ENCODE results near the gene THAP4. TPM values are rescaled to one million over a fixed set of nuclear protein-coding genes. Genes with fewer than 3 reads are reported as not detected.

Gene THAP4
- polyA plus RNA-seq, 1 of the 3 experiments (the other 2 are of a cell fraction), result 64.7 TPM

GRCh38 chr2:241598061-241598460 lies 38.9 kb downstream of the THAP4 start (continued):
- TF ChIP-seq, protein P1, sequence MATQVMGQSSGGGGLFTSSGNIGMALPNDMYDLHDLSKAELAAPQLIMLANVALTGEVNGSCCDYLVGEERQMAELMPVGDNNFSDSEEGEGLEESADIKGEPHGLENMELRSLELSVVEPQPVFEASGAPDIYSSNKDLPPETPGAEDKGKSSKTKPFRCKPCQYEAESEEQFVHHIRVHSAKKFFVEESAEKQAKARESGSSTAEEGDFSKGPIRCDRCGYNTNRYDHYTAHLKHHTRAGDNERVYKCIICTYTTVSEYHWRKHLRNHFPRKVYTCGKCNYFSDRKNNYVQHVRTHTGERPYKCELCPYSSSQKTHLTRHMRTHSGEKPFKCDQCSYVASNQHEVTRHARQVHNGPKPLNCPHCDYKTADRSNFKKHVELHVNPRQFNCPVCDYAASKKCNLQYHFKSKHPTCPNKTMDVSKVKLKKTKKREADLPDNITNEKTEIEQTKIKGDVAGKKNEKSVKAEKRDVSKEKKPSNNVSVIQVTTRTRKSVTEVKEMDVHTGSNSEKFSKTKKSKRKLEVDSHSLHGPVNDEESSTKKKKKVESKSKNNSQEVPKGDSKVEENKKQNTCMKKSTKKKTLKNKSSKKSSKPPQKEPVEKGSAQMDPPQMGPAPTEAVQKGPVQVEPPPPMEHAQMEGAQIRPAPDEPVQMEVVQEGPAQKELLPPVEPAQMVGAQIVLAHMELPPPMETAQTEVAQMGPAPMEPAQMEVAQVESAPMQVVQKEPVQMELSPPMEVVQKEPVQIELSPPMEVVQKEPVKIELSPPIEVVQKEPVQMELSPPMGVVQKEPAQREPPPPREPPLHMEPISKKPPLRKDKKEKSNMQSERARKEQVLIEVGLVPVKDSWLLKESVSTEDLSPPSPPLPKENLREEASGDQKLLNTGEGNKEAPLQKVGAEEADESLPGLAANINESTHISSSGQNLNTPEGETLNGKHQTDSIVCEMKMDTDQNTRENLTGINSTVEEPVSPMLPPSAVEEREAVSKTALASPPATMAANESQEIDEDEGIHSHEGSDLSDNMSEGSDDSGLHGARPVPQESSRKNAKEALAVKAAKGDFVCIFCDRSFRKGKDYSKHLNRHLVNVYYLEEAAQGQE (IDR thresholded peaks at IDR 0.05; ENCODE audit: low read depth, low read length), result no peak
- TF ChIP-seq FOXJ3 (CRISPR knock-in tag; IDR thresholded peaks at IDR 0.05) (no peak), YY1 (IDR thresholded peaks at IDR 0.05; ENCODE audit: low read depth) (no peak), RCOR1 (IDR thresholded peaks at IDR 0.05; ENCODE audit: low read length) (no peak), POLR2AphosphoS5 (IDR thresholded peaks at IDR 0.05; ENCODE audit: low read depth, low read length) (no peak)
- TF ChIP-seq, protein P2, sequence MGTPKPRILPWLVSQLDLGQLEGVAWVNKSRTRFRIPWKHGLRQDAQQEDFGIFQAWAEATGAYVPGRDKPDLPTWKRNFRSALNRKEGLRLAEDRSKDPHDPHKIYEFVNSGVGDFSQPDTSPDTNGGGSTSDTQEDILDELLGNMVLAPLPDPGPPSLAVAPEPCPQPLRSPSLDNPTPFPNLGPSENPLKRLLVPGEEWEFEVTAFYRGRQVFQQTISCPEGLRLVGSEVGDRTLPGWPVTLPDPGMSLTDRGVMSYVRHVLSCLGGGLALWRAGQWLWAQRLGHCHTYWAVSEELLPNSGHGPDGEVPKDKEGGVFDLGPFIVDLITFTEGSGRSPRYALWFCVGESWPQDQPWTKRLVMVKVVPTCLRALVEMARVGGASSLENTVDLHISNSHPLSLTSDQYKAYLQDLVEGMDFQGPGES (IDR thresholded peaks at IDR 0.05; ENCODE audit: low read depth, low read length), result no peak

DNA sequence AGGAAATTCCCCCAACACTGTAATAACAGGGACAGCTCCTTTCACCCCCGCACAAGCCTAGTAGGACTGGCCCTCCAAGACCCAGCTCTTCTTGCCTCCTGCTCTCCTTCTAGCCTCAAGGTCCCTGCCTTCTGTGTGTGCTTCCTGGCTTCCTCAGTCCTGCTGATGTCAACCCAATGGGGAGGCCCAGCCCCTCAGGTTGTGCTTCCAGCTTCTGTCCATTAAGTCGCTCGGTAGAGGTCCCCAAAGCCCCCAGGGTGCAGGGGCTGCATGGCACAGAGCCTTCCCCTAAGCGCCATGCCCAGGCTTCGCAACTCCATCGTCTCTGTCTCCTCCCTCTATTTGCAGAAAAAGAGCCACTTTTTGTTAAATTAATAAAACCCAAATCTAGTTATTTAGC lies 39.4 kb downstream of the THAP4 start:
- H3K4me2 ChIP-seq, result no peak overlapping the region
- H2AFZ ChIP-seq (ENCODE audit: low read depth), result no peak overlapping the region
- H3K9ac ChIP-seq, result no peak overlapping the region
- H3K79me2 ChIP-seq (ENCODE audit: insufficient read depth), result no peaks in the 10 kb centered on the region; the same call in none of the 2 replicates
- WGBS (ENCODE audit: low lambda C conversion rate), result 98% methylated on average over 6 of the region's 6 CpGs
- ChIA-PET CTCF (interaction anchor here (1.1 to 2.8 kb wide), 4 partner anchors 18 to 55 kb away, joined by 4 to 10 read pairs (median 4); no protein-coding TSS in a partner anchor), POLR2A (no interaction called here)
- no peaks in the 10 kb centered on the region for H3K27me3 ChIP-seq (ENCODE audit: insufficient read depth)
- no peak overlapping the region for H3K27ac ChIP-seq (ENCODE audit: low read depth in 2 of 2, low read length in 1 of 2)
- no peaks in the 10 kb centered on the region for H4K20me1 ChIP-seq (ENCODE audit: insufficient read depth)
- no peak overlapping the region for H3K4me3 ChIP-seq (ENCODE audit: low read depth in 2 of 2, low read length in 1 of 2)
- H3K9me2 ChIP-seq, result no peaks in the 10 kb centered on the region
- DNase-seq, result no peak
- no peaks in the 10 kb centered on the region for H3K4me1 ChIP-seq (ENCODE audit: control insufficient read depth in 1 of 2, insufficient read depth in 2 of 2, low read depth in 1 of 2, low read length in 1 of 2)
- H3K36me3 ChIP-seq (replicated peaks in 1 of 2; ENCODE audit: control insufficient read depth in 1 of 2, insufficient read depth in 2 of 2, low read length in 1 of 2), result peaks cover 15 to 33% of the 10 kb centered on the region in 2 experiments
- H3K9me3 ChIP-seq, result no peaks in the 10 kb centered on the region
- TF ChIP-seq ZBTB33 (IDR thresholded peaks at IDR 0.05; ENCODE audit: borderline replicate concordance, low read depth) (no peak), EZH2phosphoT487 (IDR thresholded peaks at IDR 0.05; ENCODE audit: borderline replicate concordance, low read depth) (no peak), POLR2AphosphoS5 (IDR thresholded peaks at IDR 0.05; ENCODE audit: low read depth, low read length) (no peak), TCF12 (IDR thresholded peaks at IDR 0.05) (no peak), RAD21 (IDR thresholded peaks at IDR 0.05; ENCODE audit: low read length) (no peak), RCOR1 (IDR thresholded peaks at IDR 0.05; ENCODE audit: low read length) (no peak)
- TF ChIP-seq, protein P3, sequence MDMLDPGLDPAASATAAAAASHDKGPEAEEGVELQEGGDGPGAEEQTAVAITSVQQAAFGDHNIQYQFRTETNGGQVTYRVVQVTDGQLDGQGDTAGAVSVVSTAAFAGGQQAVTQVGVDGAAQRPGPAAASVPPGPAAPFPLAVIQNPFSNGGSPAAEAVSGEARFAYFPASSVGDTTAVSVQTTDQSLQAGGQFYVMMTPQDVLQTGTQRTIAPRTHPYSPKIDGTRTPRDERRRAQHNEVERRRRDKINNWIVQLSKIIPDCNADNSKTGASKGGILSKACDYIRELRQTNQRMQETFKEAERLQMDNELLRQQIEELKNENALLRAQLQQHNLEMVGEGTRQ (IDR thresholded peaks at IDR 0.05; ENCODE audit: borderline replicate concordance, low read depth, low read length), result no peak
- TF ChIP-seq, protein P4, sequence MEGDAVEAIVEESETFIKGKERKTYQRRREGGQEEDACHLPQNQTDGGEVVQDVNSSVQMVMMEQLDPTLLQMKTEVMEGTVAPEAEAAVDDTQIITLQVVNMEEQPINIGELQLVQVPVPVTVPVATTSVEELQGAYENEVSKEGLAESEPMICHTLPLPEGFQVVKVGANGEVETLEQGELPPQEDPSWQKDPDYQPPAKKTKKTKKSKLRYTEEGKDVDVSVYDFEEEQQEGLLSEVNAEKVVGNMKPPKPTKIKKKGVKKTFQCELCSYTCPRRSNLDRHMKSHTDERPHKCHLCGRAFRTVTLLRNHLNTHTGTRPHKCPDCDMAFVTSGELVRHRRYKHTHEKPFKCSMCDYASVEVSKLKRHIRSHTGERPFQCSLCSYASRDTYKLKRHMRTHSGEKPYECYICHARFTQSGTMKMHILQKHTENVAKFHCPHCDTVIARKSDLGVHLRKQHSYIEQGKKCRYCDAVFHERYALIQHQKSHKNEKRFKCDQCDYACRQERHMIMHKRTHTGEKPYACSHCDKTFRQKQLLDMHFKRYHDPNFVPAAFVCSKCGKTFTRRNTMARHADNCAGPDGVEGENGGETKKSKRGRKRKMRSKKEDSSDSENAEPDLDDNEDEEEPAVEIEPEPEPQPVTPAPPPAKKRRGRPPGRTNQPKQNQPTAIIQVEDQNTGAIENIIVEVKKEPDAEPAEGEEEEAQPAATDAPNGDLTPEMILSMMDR (IDR thresholded peaks at IDR 0.05), result no peak
- no peaks in the 10 kb centered on the region for H3F3A ChIP-seq (replicated peaks; ENCODE audit: insufficient read depth)
